ENCODE measurements around the gene RASAL1. TPM values are rescaled to one million over a fixed set of nuclear protein-coding genes. Genes with fewer than 3 reads are reported as not detected.

RASAL1 gene
- total RNA-seq, 3 donors from 2014 or later, result 0.58 to 1.1 (median 0.87) TPM

DNA sequence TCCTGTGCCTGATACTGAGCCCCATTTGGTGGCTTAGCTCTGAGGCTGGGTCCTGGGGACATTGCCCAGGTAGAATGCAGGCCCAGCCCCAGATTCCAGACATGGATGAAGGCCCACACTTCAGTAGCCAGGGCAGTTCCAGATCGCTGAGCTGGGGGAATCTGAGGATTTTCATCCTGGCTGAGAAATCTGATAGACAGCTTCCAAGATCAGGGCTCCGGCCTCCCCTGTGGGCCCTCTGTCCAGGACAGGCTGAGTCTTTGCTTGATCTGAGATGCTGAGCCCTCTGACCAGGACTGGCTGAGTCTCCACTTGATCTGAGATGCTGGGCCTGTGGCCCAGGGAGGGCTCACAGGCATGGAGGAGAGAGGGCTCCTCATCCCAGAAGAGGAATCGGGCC lies 3.3 kb upstream of the RASAL1 start:
- no peak for ATAC-seq
- Mint-ChIP-seq H3K9me3 (no peaks in the 10 kb centered on the region), H3K27me3 (ENCODE audit: low read depth) (peaks cover 8% of the 10 kb centered on the region), H3K4me3 (no peak overlapping the region), H3K36me3 (ENCODE audit: insufficient read depth) (no peaks in the 10 kb centered on the region), H3K4me1 (ENCODE audit: low read depth) (peaks cover 18% of the 10 kb centered on the region)
- no peak for DNase-seq

DNA sequence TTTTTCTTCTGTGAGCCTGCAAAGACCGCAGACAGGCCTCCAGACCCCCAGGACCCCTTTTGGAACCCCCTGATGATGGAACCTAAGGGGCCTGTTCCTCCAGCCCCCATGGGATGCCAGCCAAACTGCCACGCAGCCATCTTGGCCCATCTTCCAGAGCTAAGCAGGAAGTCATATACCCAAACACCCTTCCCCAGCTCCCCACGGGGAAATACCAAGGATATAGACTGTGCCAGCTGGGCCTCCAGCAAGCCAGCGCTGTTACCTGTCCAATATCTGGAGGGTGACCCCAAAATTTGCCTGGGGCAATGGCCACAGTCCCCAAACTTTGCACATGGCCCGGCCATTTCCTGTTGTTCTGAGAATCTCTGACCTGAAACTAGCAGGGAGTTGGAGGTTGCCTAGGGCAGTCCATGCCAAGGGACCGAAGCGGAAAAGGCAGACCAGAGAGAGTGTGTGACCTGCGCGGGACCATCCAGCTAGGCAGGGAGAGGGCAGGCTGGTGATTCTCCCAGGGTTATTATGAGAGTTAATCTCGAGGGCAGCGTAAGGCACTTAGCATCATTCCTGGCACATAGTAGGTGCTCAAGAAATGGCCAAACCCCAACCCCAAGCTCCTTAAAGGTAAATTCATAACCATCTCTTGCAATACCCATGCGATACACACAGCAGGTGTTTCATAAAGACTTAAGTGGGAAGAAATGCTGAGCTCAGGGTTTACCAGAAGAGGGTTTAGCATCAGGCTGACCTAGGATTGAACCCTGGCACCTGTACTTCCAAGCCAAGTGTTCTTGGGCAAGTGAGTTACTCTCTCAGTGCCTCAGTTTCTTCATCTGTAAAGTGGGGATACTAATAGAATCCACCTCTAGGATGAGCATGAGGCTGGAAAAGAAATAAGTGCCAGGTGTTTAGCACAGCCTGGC lies 2.6 kb upstream of the RASAL1 start:
- Mint-ChIP-seq H3K4me3 (no peak overlapping the region), H3K9me3 (no peaks in the 10 kb centered on the region), H3K27me3 (ENCODE audit: low read depth) (peaks cover 8% of the 10 kb centered on the region), H3K36me3 (ENCODE audit: insufficient read depth) (no peaks in the 10 kb centered on the region), H3K4me1 (ENCODE audit: low read depth) (peaks cover 18% of the 10 kb centered on the region)
- ATAC-seq, result no peak
- DNase-seq, result no peak

DNA sequence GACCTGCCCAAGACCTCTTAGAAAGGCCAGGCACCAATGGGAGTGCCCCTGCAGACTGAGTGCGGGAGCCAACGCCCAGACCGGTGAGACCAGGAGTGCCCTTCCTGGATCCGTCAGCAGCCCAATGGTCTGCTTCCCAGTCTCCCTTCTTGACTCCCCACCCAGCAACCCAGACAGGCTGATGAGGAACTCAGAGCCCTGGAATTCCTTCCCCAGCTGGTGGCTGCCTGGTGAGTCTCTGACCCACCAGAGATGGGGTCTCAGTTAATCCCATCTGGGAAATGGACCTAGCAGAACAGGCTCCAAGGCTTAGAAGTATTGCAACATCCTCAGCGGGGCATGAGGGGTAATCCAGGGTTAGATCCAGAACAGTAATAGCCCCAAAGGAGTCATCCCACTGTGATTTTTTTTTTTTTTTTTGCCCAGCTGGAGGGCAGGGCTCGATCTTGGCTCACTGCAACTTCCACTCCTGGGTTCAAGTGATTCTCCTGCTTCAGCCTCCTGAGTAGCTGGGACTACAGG lies 1.5 kb upstream of the RASAL1 start:
- no peaks in the 10 kb centered on the region for H3K9me3 Mint-ChIP-seq
- H3K4me1 Mint-ChIP-seq (ENCODE audit: low read depth), result peaks cover 16% of the 10 kb centered on the region
- peaks cover 8% of the 10 kb centered on the region for H3K27me3 Mint-ChIP-seq (ENCODE audit: low read depth)
- no peaks in the 10 kb centered on the region for H3K36me3 Mint-ChIP-seq (ENCODE audit: insufficient read depth)
- no peak for ATAC-seq
- no peak for DNase-seq
- H3K4me3 Mint-ChIP-seq, result peak overlapping the region; percentile 24

DNA sequence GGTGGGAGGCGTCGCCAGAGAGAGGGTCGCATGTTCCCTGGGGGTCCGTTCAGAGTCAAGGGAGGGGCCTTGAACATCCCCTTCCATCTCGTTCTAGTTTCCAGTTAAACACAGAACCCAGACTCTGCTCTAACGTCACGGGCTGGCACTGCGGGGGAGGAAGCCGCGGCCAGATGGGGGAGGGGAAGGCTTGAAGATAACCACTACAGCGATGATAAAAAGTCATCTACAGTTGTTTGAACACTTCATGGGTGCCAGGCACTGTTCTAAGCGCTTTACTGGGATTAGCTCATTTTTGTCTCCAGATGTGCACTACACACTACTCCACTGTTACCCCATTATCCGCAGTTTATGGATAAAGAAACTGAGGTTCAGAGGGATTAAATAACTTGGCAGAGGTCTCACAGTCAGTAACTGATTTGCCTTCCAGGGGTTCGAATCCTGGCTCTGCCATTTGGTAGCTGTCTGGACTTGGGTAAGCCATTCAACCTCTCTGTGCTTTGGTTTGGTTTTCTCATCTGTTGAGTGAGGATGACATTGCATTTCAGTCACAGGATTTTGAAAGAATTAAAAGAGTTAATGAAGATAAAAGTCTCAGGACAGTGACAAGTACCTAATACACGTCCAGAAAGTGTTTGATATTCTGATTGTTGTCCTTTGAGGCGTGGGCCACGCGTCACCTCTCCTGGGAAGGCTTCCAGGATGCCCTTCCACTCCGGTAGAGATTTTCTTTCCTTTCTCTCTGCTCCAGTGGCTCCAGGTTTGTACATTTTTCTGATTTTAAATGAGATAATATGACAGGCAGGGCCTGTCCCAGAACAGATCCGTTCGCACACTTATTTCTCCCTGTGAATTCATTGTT lies 798 bp upstream of the RASAL1 start:
- Mint-ChIP-seq H3K4me3 (peak overlapping the region; percentile 78), H3K36me3 (ENCODE audit: insufficient read depth) (no peaks in the 10 kb centered on the region), H3K4me1 (ENCODE audit: low read depth) (peaks cover 15% of the 10 kb centered on the region), H3K27me3 (ENCODE audit: low read depth) (peaks cover 8% of the 10 kb centered on the region), H3K9me3 (no peaks in the 10 kb centered on the region)
- peak; percentile 58 for DNase-seq
- peak; percentile 47 to 59 for ATAC-seq

DNA sequence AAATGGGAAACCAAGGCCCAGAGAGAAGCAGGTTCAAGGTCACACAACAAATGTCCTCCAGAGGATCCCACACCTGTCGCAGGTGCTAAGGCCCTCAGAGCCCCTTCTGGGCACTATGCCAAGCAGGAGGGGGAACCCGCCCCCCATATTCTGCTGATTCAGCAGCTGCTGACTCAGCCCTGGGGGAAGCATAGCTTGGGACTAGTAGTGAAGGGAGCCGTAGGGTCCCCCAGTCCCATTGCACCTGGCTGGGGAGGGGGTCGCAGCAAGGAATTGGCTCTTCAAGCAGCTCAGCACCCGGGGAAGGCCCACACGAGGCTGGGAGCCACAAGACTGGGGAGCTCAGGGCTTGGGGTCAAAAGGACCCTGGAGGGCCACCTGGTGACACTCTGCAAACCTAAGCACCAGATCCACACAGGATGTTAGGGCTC lies 1.0 kb downstream of the RASAL1 start:
- Mint-ChIP-seq H3K4me1 (ENCODE audit: low read depth) (peaks cover 17% of the 10 kb centered on the region), H3K36me3 (ENCODE audit: insufficient read depth) (no peaks in the 10 kb centered on the region)
- no peak for ATAC-seq

DNA sequence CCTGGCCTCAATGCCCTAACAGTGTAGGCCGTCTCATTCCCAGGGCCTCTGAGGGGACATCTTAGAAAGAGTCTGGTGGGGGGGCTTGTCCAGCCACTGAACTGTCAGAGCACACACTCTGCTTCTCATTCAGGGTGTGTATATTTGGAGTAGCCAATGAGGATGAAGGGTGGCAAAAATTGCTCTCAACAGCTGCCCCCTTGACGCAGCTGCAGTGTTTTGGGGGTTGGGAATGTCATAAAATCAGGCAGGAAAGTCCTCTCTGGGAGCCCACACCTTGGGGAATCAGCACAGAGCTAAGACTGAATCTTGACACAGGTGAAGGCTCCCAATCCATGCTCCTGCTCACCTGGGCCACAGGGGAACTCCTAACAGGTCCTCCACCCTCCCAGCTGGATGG lies 1.5 kb downstream of the RASAL1 start:
- H3K36me3 Mint-ChIP-seq (ENCODE audit: insufficient read depth), result no peaks in the 10 kb centered on the region
- H3K9me3 Mint-ChIP-seq, result no peaks in the 10 kb centered on the region
- peaks cover 22% of the 10 kb centered on the region for H3K4me1 Mint-ChIP-seq (ENCODE audit: low read depth)
- DNase-seq, result no peak
- ATAC-seq, result no peak
- H3K4me3 Mint-ChIP-seq, result no peak overlapping the region
- H3K27me3 Mint-ChIP-seq (ENCODE audit: low read depth), result peaks cover 8% of the 10 kb centered on the region

More for the DNA sequence above, 1.0 kb downstream of the RASAL1 start:
- no peaks in the 10 kb centered on the region for H3K9me3 Mint-ChIP-seq
- peaks cover 8% of the 10 kb centered on the region for H3K27me3 Mint-ChIP-seq (ENCODE audit: low read depth)
- H3K4me3 Mint-ChIP-seq, result peak overlapping the region; percentile 45
- DNase-seq, result no peak

DNA sequence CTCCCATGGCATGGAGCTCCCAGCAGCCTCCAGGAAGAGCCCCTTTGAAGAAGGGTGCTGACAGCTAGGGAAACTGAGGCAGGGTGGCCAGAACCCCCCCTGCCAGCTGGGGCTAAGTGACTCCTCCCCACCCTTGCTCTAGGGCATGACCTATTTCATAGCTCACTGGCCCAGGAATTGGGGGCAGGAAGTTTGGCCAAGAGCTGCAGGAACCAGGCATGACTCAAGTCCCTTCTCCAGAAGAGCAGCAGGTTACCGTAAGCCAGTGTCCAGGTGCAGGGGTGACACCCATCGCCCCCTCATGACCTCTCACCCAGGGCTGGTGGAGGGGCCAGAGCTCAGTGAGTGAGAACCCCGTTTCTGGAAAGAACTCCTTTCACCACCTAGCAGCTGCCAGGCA lies 1.9 kb downstream of the RASAL1 start:
- Mint-ChIP-seq H3K4me3 (no peak overlapping the region), H3K4me1 (ENCODE audit: low read depth) (peaks cover 22% of the 10 kb centered on the region), H3K9me3 (no peaks in the 10 kb centered on the region), H3K27me3 (ENCODE audit: low read depth) (peaks cover 8% of the 10 kb centered on the region), H3K36me3 (ENCODE audit: insufficient read depth) (no peaks in the 10 kb centered on the region)
- no peak for DNase-seq
- ATAC-seq, result no peak

DNA sequence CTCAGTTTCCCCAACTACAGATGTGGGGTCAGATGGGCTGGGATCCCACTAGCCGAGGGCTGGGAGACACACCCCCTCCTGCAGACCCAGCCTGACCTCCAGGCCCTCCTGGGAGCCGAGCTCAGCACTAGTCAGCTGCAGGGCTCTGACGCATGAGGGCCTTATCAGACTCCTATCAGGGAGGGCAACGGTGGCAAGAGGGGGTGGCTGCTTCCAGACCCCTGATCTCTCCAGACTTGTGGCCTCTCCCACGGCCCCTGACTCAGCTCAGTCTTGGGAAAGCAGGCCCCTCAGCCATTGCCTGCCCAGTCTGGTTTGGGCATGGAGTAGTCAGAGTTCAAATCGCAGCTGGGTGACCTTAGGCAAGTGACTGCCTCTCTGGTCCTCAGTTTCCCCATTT lies 2.5 kb downstream of the RASAL1 start:
- Mint-ChIP-seq H3K27me3 (ENCODE audit: low read depth) (peaks cover 8% of the 10 kb centered on the region), H3K4me1 (ENCODE audit: low read depth) (peaks cover 22% of the 10 kb centered on the region), H3K9me3 (no peaks in the 10 kb centered on the region), H3K4me3 (no peak overlapping the region), H3K36me3 (ENCODE audit: insufficient read depth) (no peaks in the 10 kb centered on the region)
- no peak for ATAC-seq
- no peak for DNase-seq

DNA sequence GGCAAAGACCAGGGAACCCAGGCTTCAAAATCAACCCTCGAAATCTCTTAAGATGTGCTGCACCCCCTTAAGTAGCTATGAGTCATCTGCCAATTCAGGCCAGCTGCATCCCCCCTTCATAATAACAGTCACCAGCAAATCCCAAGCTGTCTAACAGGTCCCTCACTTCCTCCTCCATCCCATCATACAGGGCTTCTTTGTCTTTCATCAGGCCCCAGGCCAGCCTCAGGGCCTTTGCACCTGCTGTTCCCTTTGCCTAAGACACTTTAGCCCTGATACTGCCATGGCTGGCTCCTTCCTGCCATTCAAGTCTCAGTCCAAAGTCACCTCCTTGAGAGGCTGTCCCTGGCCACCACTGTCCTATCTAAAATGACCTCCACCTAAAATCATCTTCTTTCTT lies 4.0 kb downstream of the RASAL1 start:
- Mint-ChIP-seq H3K36me3 (ENCODE audit: insufficient read depth) (no peaks in the 10 kb centered on the region), H3K9me3 (no peaks in the 10 kb centered on the region), H3K27me3 (ENCODE audit: low read depth) (peaks cover 3% of the 10 kb centered on the region), H3K4me1 (ENCODE audit: low read depth) (peaks cover 19% of the 10 kb centered on the region), H3K4me3 (no peak overlapping the region)
- no peak for DNase-seq
- no peak for ATAC-seq

DNA sequence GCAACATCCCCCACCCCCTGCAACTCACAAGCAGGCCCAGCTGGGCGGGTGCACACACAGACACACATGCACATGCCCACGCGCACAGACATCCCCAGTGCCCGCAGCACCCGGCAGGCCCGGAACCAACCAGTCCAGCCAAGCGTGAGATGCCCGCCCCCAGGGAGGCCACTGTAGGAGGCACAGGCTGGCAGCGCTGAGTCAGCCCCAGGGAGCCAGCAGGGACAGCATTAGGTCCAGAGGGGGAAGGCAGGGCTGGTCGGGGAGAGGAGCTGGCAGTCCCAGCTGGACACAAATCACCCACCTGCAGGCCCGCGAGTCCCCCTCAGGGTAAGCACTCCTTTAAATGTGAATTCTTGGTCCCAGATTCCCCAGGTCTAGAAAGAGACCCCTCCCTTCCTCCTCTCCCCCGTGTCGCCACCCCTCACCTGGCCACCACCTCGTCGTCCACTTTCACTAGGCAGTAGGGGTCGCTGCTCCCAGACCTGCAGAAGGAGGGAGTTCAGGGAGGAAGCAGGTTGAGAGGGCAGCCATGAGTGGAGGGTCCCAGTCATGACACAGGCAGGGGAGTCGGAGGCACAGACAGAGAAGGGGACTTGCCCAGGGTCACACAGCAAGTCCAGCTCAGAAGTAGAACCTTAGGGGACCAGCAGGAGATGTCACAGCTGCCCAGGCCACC lies 5.0 kb downstream of the RASAL1 start:
- peaks cover 2% of the 10 kb centered on the region for H3K27me3 Mint-ChIP-seq (ENCODE audit: low read depth)
- no peak overlapping the region for H3K4me3 Mint-ChIP-seq
- no peaks in the 10 kb centered on the region for H3K9me3 Mint-ChIP-seq
- peaks cover 10% of the 10 kb centered on the region for H3K4me1 Mint-ChIP-seq (ENCODE audit: low read depth)
- ATAC-seq (no peak), DNase-seq (no peak)
- no peaks in the 10 kb centered on the region for H3K36me3 Mint-ChIP-seq (ENCODE audit: insufficient read depth)

DNA sequence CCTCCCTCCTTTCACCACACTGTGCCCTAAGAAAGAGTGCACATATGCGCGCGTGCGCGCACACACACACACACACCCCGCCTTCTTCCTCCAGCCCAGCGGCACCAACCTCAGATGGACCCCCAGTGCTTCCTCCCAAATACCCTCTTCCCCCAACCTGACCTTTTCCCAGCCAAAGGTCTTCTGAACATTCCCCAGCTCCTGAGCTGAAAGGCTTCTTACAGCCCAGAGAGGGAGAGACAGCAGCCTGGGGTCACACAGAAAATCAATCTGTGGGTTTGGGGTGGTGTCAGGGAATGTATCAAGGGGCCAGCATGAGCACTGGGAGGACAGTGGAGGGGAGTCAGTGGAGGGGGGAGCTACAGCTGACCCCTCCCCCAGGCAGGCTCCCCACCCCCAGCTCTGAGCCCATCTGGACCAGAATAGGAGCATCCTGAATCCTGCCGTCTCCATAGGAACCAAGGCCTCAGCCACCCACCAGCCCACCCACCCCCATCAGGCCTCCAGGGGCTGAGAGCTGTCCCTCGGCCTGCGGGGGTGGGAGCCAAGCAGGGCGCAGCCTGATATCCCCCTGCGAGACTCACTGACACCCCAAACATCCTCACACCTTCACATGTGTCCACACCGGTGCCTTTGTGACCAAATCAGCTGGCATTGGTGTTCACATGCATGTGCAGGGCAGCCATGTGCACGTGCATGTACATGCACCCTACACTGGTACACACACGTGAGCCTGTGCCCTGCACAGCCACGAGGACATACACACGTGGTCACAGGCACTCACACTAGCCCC lies 5.7 kb downstream of the RASAL1 start:
- Mint-ChIP-seq H3K9me3 (no peaks in the 10 kb centered on the region), H3K36me3 (ENCODE audit: insufficient read depth) (no peaks in the 10 kb centered on the region), H3K27me3 (ENCODE audit: low read depth) (no peaks in the 10 kb centered on the region), H3K4me1 (ENCODE audit: low read depth) (peaks cover 10% of the 10 kb centered on the region), H3K4me3 (no peak overlapping the region)
- no peak for ATAC-seq
- no peak for DNase-seq

DNA sequence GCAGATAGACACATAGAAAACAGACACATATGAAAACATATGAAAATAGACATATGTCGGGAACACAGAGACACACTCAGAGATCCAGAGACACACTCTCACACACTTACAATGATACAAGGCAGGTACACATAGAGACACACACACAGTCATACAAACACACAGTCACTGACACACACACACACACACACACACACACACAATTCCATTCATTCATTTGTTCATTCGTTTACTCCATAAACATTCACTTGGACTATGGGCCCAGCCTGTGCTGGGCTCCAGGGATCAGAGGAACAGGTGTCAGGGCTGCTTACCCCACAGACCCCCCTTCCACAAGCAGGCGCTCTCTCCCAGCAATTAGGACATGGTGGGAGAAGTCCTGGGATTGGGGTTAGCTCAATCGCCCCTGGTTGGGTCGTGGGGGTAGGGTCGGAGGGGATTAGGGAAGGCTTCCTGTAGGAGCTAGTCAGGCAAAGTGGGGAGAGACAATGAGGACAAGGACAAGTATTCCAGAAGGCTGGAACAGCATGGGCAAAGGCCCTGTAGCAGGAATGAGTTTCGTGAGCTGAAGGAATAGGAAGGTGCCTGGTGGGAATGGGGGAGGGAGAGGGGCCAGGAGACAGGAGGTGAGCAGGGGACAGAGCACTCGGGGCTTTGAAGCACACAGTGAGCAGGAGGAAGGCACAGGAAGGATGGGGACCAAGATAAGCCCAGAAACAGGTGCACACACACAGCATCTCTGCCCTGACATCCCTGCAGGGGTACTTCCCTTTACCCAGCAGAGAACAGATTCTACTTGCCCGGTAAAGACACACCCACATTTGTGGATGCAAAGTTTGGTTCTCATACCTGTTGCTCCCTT lies 6.5 kb downstream of the RASAL1 start:
- ATAC-seq, result no peak
- Mint-ChIP-seq H3K27me3 (ENCODE audit: low read depth) (no peaks in the 10 kb centered on the region), H3K36me3 (ENCODE audit: insufficient read depth) (no peaks in the 10 kb centered on the region), H3K9me3 (no peaks in the 10 kb centered on the region), H3K4me3 (no peak overlapping the region), H3K4me1 (ENCODE audit: low read depth) (peaks cover 7% of the 10 kb centered on the region)
- no peak for DNase-seq

DNA sequence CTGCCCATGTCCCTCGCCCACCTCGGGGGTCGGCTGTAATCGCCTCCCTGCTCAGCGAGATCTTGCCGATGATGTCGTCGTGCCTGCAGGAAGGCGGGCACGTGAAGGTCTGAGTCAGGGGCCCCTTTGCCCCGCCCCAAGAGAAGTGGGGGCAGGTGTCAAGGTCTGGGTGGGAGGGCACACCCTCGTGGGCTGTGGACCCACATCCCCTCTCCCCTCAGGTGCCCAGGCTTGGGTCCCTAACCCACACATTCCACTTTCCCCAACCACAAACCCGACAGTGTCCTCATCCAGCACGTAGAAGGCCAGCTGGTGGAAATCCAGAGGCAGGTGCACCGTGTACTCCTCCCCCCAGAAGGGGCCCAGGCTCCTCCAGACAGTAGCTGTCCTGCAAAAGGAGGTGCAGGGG lies 7.8 kb downstream of the RASAL1 start:
- Mint-ChIP-seq H3K4me1 (ENCODE audit: low read depth) (peaks cover 7% of the 10 kb centered on the region), H3K27me3 (ENCODE audit: low read depth) (no peaks in the 10 kb centered on the region), H3K36me3 (ENCODE audit: insufficient read depth) (peaks cover 1% of the 10 kb centered on the region), H3K4me3 (no peak overlapping the region), H3K9me3 (peaks cover 4% of the 10 kb centered on the region)
- ATAC-seq, result no peak
- DNase-seq, result no peak

All from activated T-cell treated with anti-CD3 and anti-CD28 coated beads, Interleukin-2, amount 50 U/mL, for 4 hours (primary cell).